Lower lobe of right lung (tissue), 2 donors: Measurements from ENCODE around the gene MAGI1. TPM values are rescaled to one million over a fixed set of nuclear protein-coding genes. Genes with fewer than 3 reads are reported as not detected.
"Not testable (repeated sequence)": the region's sequence is repeated elsewhere in the genome, so short reads cannot be mapped to it uniquely, and the experiment has no call there.

Experiments used
- ATAC-seq, 2 donors: fragments of 200-7000 bp; cut with Tn5 transposase; one replicate each; pipeline ENCODE4 v1.9.1; 2020 to 2022; ENCODE audit warnings: mild to moderate bottlenecking in 2 of 2, moderate library complexity in 2 of 2
- DNase-seq: peaks from one replicate; pipeline ENCODE4 v3.0.0-alpha.2; 2020
- H3K27ac ChIP-seq: fragments of 200-600 bp; one replicate; pipeline ENCODE4 v1.8.0; 2022
- H3K27me3 ChIP-seq: fragments of 200-600 bp; one replicate; pipeline ENCODE4 v1.8.0; 2022; ENCODE audit warnings: low read depth
- H3K36me3 ChIP-seq: fragments of 200-600 bp; one replicate; pipeline ENCODE4 v1.8.0; 2022; ENCODE audit warnings: mild to moderate bottlenecking
- H3K4me1 ChIP-seq: fragments of 200-600 bp; one replicate; pipeline ENCODE4 v1.8.0; 2022
- H3K4me3 ChIP-seq: fragments of 200-600 bp; one replicate; pipeline ENCODE4 v1.8.0; 2022; ENCODE audit warnings: mild to moderate bottlenecking
- H3K9me3 ChIP-seq: fragments of 200-600 bp; one replicate; pipeline ENCODE4 v1.8.0; 2022
- intact Hi-C: fragments of 100-400 bp; cut with DNase I; formaldehyde crosslinking; loops from one replicate; pipeline ENCODE4 v1.11.0; 2022
- total RNA-seq: library from RNA; stranded (reverse); fragmentation: NEBNext Ultra II Directional; extraction: Animal tissue kit (Norgen Biotek cat#: 25700); gene quantifications from one replicate; pipeline ENCODE4 v1.2.1, GENCODE V29; 2021
- TF ChIP-seq, protein P1 (sequence below): fragments of 200-600 bp; IDR thresholded peaks from one replicate; pipeline ENCODE4 v1.8.0; 2022; ENCODE audit warnings: antibody characterized with exemption, mild to moderate bottlenecking
- donor health status: DM: no; HTN: yes; CAD: no; lungs with severe emphysema.

MAGI1 gene
- total RNA-seq, 1 donor from 2014 or later: 35.5 TPM

DNA sequence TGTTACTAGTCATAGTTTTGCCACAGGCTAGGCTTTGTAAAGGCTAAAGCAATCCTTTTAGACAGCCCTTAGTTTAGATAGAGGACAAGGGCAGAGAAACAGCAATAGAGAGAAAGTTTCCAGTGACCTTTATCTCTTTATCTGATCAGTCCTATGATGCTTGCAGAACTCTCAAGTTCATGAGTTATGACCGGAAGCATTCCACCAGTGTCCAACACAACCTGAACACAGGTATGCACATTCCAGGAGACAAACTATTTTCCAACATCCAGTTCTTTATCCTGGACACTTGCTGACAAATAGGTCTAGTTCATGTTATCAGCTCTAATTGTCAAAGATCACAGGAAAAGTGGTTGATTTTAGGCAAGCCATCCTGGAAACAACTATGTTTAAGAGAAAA lies 422.2 kb downstream of the MAGI1 start:
- TF ChIP-seq, protein P1, sequence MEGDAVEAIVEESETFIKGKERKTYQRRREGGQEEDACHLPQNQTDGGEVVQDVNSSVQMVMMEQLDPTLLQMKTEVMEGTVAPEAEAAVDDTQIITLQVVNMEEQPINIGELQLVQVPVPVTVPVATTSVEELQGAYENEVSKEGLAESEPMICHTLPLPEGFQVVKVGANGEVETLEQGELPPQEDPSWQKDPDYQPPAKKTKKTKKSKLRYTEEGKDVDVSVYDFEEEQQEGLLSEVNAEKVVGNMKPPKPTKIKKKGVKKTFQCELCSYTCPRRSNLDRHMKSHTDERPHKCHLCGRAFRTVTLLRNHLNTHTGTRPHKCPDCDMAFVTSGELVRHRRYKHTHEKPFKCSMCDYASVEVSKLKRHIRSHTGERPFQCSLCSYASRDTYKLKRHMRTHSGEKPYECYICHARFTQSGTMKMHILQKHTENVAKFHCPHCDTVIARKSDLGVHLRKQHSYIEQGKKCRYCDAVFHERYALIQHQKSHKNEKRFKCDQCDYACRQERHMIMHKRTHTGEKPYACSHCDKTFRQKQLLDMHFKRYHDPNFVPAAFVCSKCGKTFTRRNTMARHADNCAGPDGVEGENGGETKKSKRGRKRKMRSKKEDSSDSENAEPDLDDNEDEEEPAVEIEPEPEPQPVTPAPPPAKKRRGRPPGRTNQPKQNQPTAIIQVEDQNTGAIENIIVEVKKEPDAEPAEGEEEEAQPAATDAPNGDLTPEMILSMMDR: no peak
- ATAC-seq (peak in 1 of 2 donors; percentile 19), DNase-seq (no peak)
- Histone ChIP-seq H3K4me3 (no peak overlapping the region), H3K9me3 (no peaks in the 10 kb centered on the region), H3K27me3 (no peaks in the 10 kb centered on the region), H3K4me1 (no peaks in the 10 kb centered on the region), H3K27ac (no peak overlapping the region), H3K36me3 (no peaks in the 10 kb centered on the region)
- intact Hi-C loops: no loop called here

DNA sequence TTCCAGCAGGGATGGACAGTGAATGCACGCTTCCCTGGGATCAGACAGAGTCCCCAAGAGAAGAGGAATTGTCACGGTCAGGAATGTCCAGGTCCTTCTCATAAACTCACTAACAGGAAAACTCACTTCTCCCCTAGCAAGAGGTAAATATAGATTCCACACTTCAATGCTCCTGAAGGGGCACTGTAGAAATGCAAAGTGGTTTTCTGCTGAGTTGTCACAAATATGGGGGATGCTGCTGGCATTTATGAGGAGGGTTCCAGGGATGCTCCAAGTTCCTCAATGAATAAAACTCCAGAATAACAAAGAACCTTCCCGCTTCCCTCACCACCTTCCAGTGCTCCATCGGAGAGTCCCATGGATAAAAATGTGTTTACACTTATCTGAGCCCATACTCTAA lies 423.4 kb downstream of the MAGI1 start:
- H3K4me1 ChIP-seq: no peaks in the 10 kb centered on the region
- TF ChIP-seq, protein P1: no peak
- H3K9me3 ChIP-seq: no peaks in the 10 kb centered on the region
- no peak overlapping the region for H3K27ac ChIP-seq
- no peaks in the 10 kb centered on the region for H3K27me3 ChIP-seq
- H3K4me3 ChIP-seq: no peak overlapping the region
- H3K36me3 ChIP-seq: no peaks in the 10 kb centered on the region
- intact Hi-C loops: no loop called here
- DNase-seq (no peak), ATAC-seq (no peak)

DNA sequence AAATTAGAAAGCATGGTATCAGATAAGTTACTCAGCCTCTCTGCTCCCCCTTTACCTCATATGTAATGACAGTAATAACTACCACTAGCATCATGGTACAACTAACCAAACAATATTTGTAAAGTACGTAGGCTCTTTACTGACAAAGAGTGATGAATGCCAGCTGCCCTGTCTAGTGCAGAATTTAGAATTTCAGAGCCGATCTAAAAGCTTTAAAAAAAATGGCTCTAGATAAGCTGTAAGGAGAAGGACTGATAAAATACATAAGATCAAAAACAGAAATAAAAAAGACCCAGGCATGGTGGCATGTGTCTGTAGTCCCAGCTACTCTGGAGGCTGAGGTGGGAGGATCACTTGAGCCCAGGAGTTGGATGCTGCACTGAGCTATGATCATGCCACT lies 424.1 kb downstream of the MAGI1 start:
- Histone ChIP-seq H3K4me3 (no peak overlapping the region), H3K27me3 (no peaks in the 10 kb centered on the region), H3K9me3 (no peaks in the 10 kb centered on the region), H3K27ac (no peak overlapping the region), H3K4me1 (no peaks in the 10 kb centered on the region), H3K36me3 (no peaks in the 10 kb centered on the region)
- no peak for ATAC-seq
- TF ChIP-seq, protein P1: no peak
- intact Hi-C loops: no loop called here
- no peak for DNase-seq

DNA sequence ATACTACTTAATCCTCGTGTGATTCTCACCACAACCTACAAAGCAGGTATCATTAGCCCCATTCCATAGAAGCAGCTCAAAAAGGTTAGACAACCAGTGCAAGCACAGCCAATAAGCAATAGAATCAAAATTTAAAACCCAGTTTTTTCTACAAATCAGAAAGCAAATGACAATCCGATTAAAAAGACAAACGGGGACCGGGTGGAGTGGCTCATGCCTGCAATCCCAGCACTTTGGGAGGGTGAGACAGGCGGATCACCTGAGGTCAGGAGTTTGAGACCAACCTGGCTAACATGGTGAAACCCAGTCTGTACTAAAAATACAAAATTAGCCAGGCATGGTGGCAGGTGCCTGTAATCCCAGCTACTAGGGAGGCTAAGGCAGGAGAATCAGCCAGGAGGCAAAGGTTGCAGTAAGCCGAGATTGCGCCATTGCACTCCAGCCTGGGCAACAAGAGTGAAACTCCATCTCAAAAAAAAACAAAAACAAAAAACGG lies 430.7 kb downstream of the MAGI1 start:
- H3K4me1 ChIP-seq, H3K4me3 ChIP-seq, H3K27ac ChIP-seq, H3K36me3 ChIP-seq, intact Hi-C loops, DNase-seq, H3K27me3 ChIP-seq, ATAC-seq, H3K9me3 ChIP-seq: not testable (repeated sequence)

DNA sequence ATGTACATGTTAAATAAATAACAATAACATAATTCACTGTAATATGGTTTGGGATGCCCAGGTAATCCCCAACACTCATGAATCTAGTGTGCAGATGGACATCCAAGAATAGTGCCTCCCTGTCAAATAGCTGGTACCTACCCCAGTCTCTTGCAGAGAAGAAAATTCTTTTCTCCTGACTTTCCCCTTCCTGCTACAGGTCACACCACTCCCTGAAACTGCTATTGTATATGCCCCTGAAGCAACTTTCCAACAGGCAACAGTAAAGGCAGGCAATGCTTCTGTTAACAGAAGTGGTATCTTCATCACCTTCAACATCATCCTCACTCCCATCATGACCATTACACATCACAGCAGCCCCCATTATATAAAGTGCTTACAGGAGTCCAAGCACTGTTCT lies 431.6 kb downstream of the MAGI1 start:
- no peak overlapping the region for H3K27ac ChIP-seq
- ATAC-seq (no peak), DNase-seq (no peak)
- no peaks in the 10 kb centered on the region for H3K27me3 ChIP-seq
- no peaks in the 10 kb centered on the region for H3K4me1 ChIP-seq
- H3K9me3 ChIP-seq: no peaks in the 10 kb centered on the region
- no peaks in the 10 kb centered on the region for H3K36me3 ChIP-seq
- no peak overlapping the region for H3K4me3 ChIP-seq
- TF ChIP-seq, protein P1: no peak
- intact Hi-C loops: no loop called here

DNA sequence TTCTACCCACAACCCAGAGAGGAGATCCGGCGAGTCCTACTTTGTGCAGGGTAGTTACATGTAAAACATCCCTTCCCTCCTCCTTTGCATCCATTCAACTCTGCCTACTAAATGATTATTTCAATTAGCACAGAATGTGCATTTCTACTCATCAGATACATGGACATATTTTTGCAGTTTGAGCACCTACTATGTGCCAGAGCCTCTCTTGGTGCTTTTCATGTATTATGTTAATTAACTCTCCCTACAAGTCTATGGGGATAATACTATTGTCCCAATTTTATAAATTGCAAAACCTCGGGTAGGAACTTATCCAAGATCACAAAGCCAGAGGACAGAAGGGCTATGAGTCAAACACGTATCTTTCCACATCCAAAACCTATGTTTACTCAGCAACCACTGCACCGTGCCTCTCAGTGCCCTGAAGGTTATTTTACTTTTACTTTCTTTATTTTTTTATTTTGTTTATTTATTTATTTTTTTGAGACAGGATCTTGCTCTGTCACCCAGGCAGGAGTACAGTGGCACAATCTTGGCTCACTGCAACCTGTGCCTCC lies 432.8 kb downstream of the MAGI1 start:
- Histone ChIP-seq H3K4me3 (no peak overlapping the region), H3K4me1 (no peaks in the 10 kb centered on the region), H3K27me3 (no peaks in the 10 kb centered on the region), H3K36me3 (no peaks in the 10 kb centered on the region), H3K9me3 (no peaks in the 10 kb centered on the region), H3K27ac (no peak overlapping the region)
- intact Hi-C loops: no loop called here
- TF ChIP-seq, protein P1: no peak
- DNase-seq: no peak
- ATAC-seq: no peak
